H1 (cell line): ENCODE results near the gene PANX3. TPM values are rescaled to one million over a fixed set of nuclear protein-coding genes. Genes with fewer than 3 reads are reported as not detected.

Source experiments
- CREB1 ChIP-seq: IDR thresholded peaks from 2 replicates; pipeline ENCODE4 v1.6.1; 2012; ENCODE audit warnings: inconsistent platforms
- EP300 ChIP-seq, 2 experiments: IDR thresholded peaks; 1 replicate in 1 of 2; 2 replicates in 1 of 2; pipeline ENCODE4 v1.6.1; 2011 to 2012; ENCODE audit warnings: low read depth in 2 of 2, low read length in 2 of 2, mild to moderate bottlenecking in 2 of 2, borderline replicate concordance in 1 of 2, inconsistent platforms in 1 of 2, moderate library complexity in 1 of 2
- GTF2F1 ChIP-seq: IDR thresholded peaks from 2 replicates; pipeline ENCODE4 v1.6.1; 2012; ENCODE audit warnings: low read depth, low read length, improper control_type of control experiment, borderline replicate concordance
- KDM5A ChIP-seq: fragments of 200-600 bp; IDR thresholded peaks from 2 replicates; pipeline ENCODE4 v1.7.1; 2012; ENCODE audit warnings: mild to moderate bottlenecking, low read length, inconsistent platforms, mixed read lengths
- NRF1 ChIP-seq: IDR thresholded peaks from 2 replicates; pipeline ENCODE4 v1.6.1; 2011; ENCODE audit warnings: mild to moderate bottlenecking, low read depth, low read length, improper control_type of control experiment
- POLR2A ChIP-seq, 2 experiments: IDR thresholded peaks; 1 replicate in 1 of 2; 2 replicates in 1 of 2; pipeline ENCODE4 v1.6.1; 2011; ENCODE audit warnings: low read depth in 2 of 2, low read length in 2 of 2, mild to moderate bottlenecking in 2 of 2; ENCODE audit errors: control extremely low read depth in 1 of 2
- RBBP5 ChIP-seq: IDR thresholded peaks from 2 replicates; pipeline ENCODE4 v1.7.1; 2012; ENCODE audit warnings: low read depth, mild to moderate bottlenecking, inconsistent platforms, low read length, moderate library complexity, borderline replicate concordance
- RFX5 ChIP-seq: IDR thresholded peaks from 2 replicates; pipeline ENCODE4 v1.6.1; 2011; ENCODE audit warnings: low read depth, low read length, improper control_type of control experiment, borderline replicate concordance
- SIRT6 ChIP-seq: IDR thresholded peaks from one replicate; pipeline ENCODE4 v1.7.1; 2012; ENCODE audit warnings: low read length, inconsistent platforms
- polyA plus RNA-seq, 7 experiments: library from polyadenylated mRNA; depleted of rRNA in 3 of 7; stranded (reverse) in 5 of 7; unstranded in 2 of 7; fragments of >200 nt in 5 of 7; fragments of 200-250 nt in 2 of 7; gene quantifications; 1 replicate in 5 of 7; 2 replicates in 1 of 7; 4 replicates in 1 of 7; pipeline versions ENCODE4 v1.2.1 to v1.2.3, GENCODE V29; 2011 to 2013; ENCODE audit warnings: missing spikeins in 2 of 7, mixed read lengths in 2 of 7
- total RNA-seq: library from RNA; stranded (reverse); fragmentation: NEBNext Ultra II Directional; extraction: Animal tissue kit (Norgen Biotek cat#: 25700); gene quantifications from 2 replicates; pipeline ENCODE4 v1.2.1, GENCODE V29; 2021

PANX3 gene
- total and polyA plus RNA-seq, 2 of the 8 experiments (the other 6 are each of a cell fraction or from before 2014, with no cell fraction given), result not detected

GRCh38 chr11:124656774-124657630 is 45.8 kb downstream of the PANX3 start (continued):
- TF ChIP-seq KDM5A (no peak), CREB1 (no peak), NRF1 (no peak), RBBP5 (no peak), EP300 (IDR thresholded peaks at IDR 0.05; ENCODE audit: borderline replicate concordance in 1 of 2, low read depth in 2 of 2, low read length in 2 of 2) (no peak), POLR2A (IDR thresholded peaks at IDR 0.05; ENCODE audit: control extremely low read depth in 1 of 2, low read depth in 2 of 2, low read length in 2 of 2) (no peak), GTF2F1 (no peak), SIRT6 (no peak), RFX5 (no peak)
